HEK293 (cell line): ENCODE measurements around the gene SH3D19.

ENCODE experiments used
- CTCF ChIP-seq: fragments of 450-650 bp; formaldehyde crosslinking; IDR thresholded peaks from 2 replicates; pipeline ENCODE4 v1.5.1; 2016; ENCODE audit warnings: missing biosample characterization, missing genetic modification characterization
- MZF1 ChIP-seq: fragments of 450-650 bp; formaldehyde crosslinking; IDR thresholded peaks from 2 replicates; pipeline ENCODE4 v1.5.1; 2017; ENCODE audit warnings: missing biosample characterization, missing genetic modification characterization, borderline replicate concordance
- TCF7L2 ChIP-seq: IDR thresholded peaks from 2 replicates; pipeline ENCODE4 v1.6.1; 2011; ENCODE audit warnings: low read depth, mild to moderate bottlenecking, inconsistent platforms, low read length, moderate library complexity, borderline replicate concordance
- YY1 ChIP-seq: fragments of 450-650 bp; formaldehyde crosslinking; IDR thresholded peaks from 2 replicates; pipeline ENCODE4 v1.5.1; 2018; ENCODE audit warnings: missing biosample characterization, missing genetic modification characterization
- ZNF548 ChIP-seq: fragments of 450-650 bp; formaldehyde crosslinking; IDR thresholded peaks from 2 replicates; pipeline ENCODE4 v1.5.1; 2016; ENCODE audit warnings: missing biosample characterization, missing genetic modification characterization
- ZNF837 ChIP-seq: fragments of 450-650 bp; formaldehyde crosslinking; IDR thresholded peaks from 2 replicates; pipeline ENCODE4 v1.5.1; 2016; ENCODE audit warnings: missing biosample characterization, missing genetic modification characterization

GRCh38 chr4:151197247-151197646, 128.2 kb downstream of the SH3D19 start:
- TF ChIP-seq CTCF (no peak), ZNF837 (tag by site-specific recombination) (no peak), YY1 (tag by site-specific recombination) (no peak), ZNF548 (tag by site-specific recombination) (no peak), MZF1 (tag by site-specific recombination) (no peak), TCF7L2 (no peak)
